HepG2 (cell line): ENCODE measurements around the gene FLRT3. TPM values are rescaled to one million over a fixed set of nuclear protein-coding genes. Genes with fewer than 3 reads are reported as not detected.

Experiments used
- AHDC1 ChIP-seq: sonication (generic); formaldehyde crosslinking; IDR thresholded peaks from 2 replicates; pipeline ENCODE4 v1.5.1; 2020; ENCODE audit warnings: mild to moderate bottlenecking, missing genetic modification reagents, borderline replicate concordance
- MXI1 ChIP-seq: IDR thresholded peaks from 3 replicates; pipeline ENCODE4 v1.6.1; 2012; ENCODE audit warnings: low read depth, low read length, inconsistent platforms, borderline replicate concordance
- NFYC ChIP-seq: IDR thresholded peaks from 2 replicates; pipeline ENCODE4 v1.6.1; 2016; ENCODE audit warnings: missing genetic modification reagents, missing compliant biosample characterization
- SYNCRIP ChIP-seq: fragments of 200-400 bp; formaldehyde crosslinking; IDR thresholded peaks from 2 replicates; pipeline ENCODE4 v1.6.1; 2018; ENCODE audit warnings: mild to moderate bottlenecking, low read depth, low read length; ENCODE audit not compliant: insufficient read depth
- ZNF281 ChIP-seq: sonication (generic); formaldehyde crosslinking; IDR thresholded peaks from 2 replicates; pipeline ENCODE4 v1.4.0; 2020; ENCODE audit warnings: missing genetic modification reagents, borderline replicate concordance
- ZNF513 ChIP-seq: sonication (generic); formaldehyde crosslinking; conservative IDR thresholded peaks from 2 replicates; pipeline ENCODE4 v1.5.0; 2020; ENCODE audit warnings: missing genetic modification reagents
- polyA plus RNA-seq, 8 experiments: library from polyadenylated mRNA; depleted of rRNA in 3 of 8; stranded (reverse) in 7 of 8; unstranded in 1 of 8; fragments of >200 nt; fragmentation: Illumina TruSeq in 4 of 8; extraction: Trizol in 4 of 8; gene quantifications; 2 replicates each; pipeline versions ENCODE4 v1.2.1 to v1.2.3, GENCODE V29; 2011 to 2016; ENCODE audit warnings: low read depth in 4 of 8, missing spikeins in 1 of 8, mixed read lengths in 1 of 8; ENCODE audit not compliant: insufficient read depth in 1 of 8
- total RNA-seq, 5 experiments: library from RNA; depleted of rRNA; stranded (reverse); fragments of >200 nt; fragmentation: Illumina TruSeq; extraction: Trizol; gene quantifications; 2 replicates each; pipeline ENCODE4 v1.2.3, GENCODE V29; 2016; ENCODE audit warnings: low read depth in 1 of 5

Gene FLRT3
- total and polyA plus RNA-seq, 2 of the 13 experiments (the other 11 are each of a cell fraction or from before 2014, with no cell fraction given), result 0.44 to 5.3 TPM

GRCh38 chr20:14295238-14295637, 42.2 kb downstream of the FLRT3 start (continued):
- TF ChIP-seq AHDC1 (CRISPR knock-in tag), result no peak
- TF ChIP-seq SYNCRIP, result no peak
- TF ChIP-seq ZNF513 (CRISPR knock-in tag), result no peak
- no peak for TF ChIP-seq ZNF281
- no peak for TF ChIP-seq NFYC (CRISPR knock-in tag)
- TF ChIP-seq MXI1, result no peak
